Endothelial cell (in vitro differentiated cells): Measurements from ENCODE around the gene VPS51. TPM values are rescaled to one million over a fixed set of nuclear protein-coding genes. Genes with fewer than 3 reads are reported as not detected.

Experiments used
- DNase-seq: peaks from one replicate; pipeline ENCODE4 v3.0.0; 2021; ENCODE audit warnings: low spot score
- H3K27ac Mint-ChIP-seq: one replicate; pipeline ENCODE4 v1.8.0; 2021; ENCODE audit warnings: mixed read lengths, inconsistent platforms; ENCODE audit not compliant: unreplicated experiment
- H3K27me3 Mint-ChIP-seq: one replicate; pipeline ENCODE4 v1.8.0; 2021; ENCODE audit warnings: mild to moderate bottlenecking, moderate library complexity, mixed read lengths, inconsistent platforms; ENCODE audit not compliant: unreplicated experiment
- H3K36me3 Mint-ChIP-seq: one replicate; pipeline ENCODE4 v1.8.0; 2021; ENCODE audit warnings: mild to moderate bottlenecking, low read depth, mixed read lengths, inconsistent platforms; ENCODE audit not compliant: unreplicated experiment
- H3K4me1 Mint-ChIP-seq: one replicate; pipeline ENCODE4 v1.8.0; 2021; ENCODE audit warnings: mild to moderate bottlenecking, mixed read lengths, inconsistent platforms; ENCODE audit not compliant: unreplicated experiment
- H3K4me3 Mint-ChIP-seq: one replicate; pipeline ENCODE4 v1.8.0; 2021; ENCODE audit warnings: mild to moderate bottlenecking, mixed read lengths, inconsistent platforms; ENCODE audit not compliant: unreplicated experiment
- H3K9me3 Mint-ChIP-seq: one replicate; pipeline ENCODE4 v1.8.0; 2021; ENCODE audit warnings: mixed read lengths, inconsistent platforms; ENCODE audit not compliant: unreplicated experiment
- CTCF ChIP-seq: fragments of 200-600 bp; sonication (generic); IDR thresholded peaks from one replicate; pipeline ENCODE4 v1.5.0; 2021; ENCODE audit warnings: antibody characterized with exemption; ENCODE audit not compliant: unreplicated experiment
- total RNA-seq: library from RNA; stranded (reverse); fragmentation: NEBNext Ultra II Directional; extraction: Animal tissue kit (Norgen Biotek cat#: 25700); gene quantifications from one replicate; pipeline ENCODE4 v1.2.1, GENCODE V29; 2021; ENCODE audit not compliant: unreplicated experiment

Gene VPS51
- total RNA-seq, 1 donor from 2014 or later, result 161 TPM

- Mint-ChIP-seq H3K4me1 (peaks cover 16% of the 10 kb centered on the region), H3K4me3 (no peak overlapping the region), H3K27ac (no peak overlapping the region), H3K27me3 (peaks cover 8% of the 10 kb centered on the region), H3K36me3 (peaks cover 10% of the 10 kb centered on the region), H3K9me3 (no peaks in the 10 kb centered on the region)
- DNase-seq, result no peak
- no peak for TF ChIP-seq CTCF
Measured at GRCh38 chr11:65086809-65087208, 9.2 kb upstream of the VPS51 start.

DNA sequence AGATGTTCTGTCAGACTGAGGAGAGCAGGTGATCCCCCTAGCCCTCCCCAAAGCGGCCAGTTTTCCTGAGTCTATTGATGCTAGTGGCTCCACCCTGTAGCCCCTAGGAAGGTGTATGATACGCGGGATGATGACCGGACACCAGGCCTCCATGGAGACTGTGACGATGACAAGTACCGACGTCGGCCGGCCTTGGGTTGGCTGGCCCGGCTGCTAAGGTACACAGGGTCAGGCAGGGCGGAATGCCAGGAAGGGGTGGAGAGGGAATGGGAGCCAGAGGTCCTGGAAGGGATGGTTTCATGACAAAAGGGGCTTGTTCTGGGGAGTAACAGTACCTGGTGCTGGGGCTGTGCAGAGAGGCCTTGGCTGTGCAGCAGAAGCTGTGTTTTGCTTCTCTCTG lies 8.8 kb upstream of the VPS51 start:
- H3K9me3 Mint-ChIP-seq, result no peaks in the 10 kb centered on the region
- peaks cover 8% of the 10 kb centered on the region for H3K27me3 Mint-ChIP-seq
- TF ChIP-seq CTCF, result no peak
- no peak for DNase-seq
- peaks cover 10% of the 10 kb centered on the region for H3K36me3 Mint-ChIP-seq
- no peak overlapping the region for H3K4me3 Mint-ChIP-seq
- no peak overlapping the region for H3K27ac Mint-ChIP-seq
- peaks cover 16% of the 10 kb centered on the region for H3K4me1 Mint-ChIP-seq

- H3K4me1 Mint-ChIP-seq, result peaks cover 15% of the 10 kb centered on the region
- H3K9me3 Mint-ChIP-seq, result no peaks in the 10 kb centered on the region
- H3K36me3 Mint-ChIP-seq, result peaks cover 10% of the 10 kb centered on the region
- H3K4me3 Mint-ChIP-seq, result no peak overlapping the region
- H3K27ac Mint-ChIP-seq, result no peak overlapping the region
- no peak for TF ChIP-seq CTCF
- peaks cover 8% of the 10 kb centered on the region for H3K27me3 Mint-ChIP-seq
- DNase-seq, result no peak
Measured at GRCh38 chr11:65087827-65088226, 8.2 kb upstream of the VPS51 start.

GRCh38 chr11:65089621-65090020 lies 6.4 kb upstream of the VPS51 start:
- H3K36me3 Mint-ChIP-seq, result peaks cover 10% of the 10 kb centered on the region
- no peaks in the 10 kb centered on the region for H3K9me3 Mint-ChIP-seq
- no peak for DNase-seq
- H3K27me3 Mint-ChIP-seq, result peaks cover 5% of the 10 kb centered on the region
- TF ChIP-seq CTCF, result no peak
- H3K4me1 Mint-ChIP-seq, result peaks cover 6% of the 10 kb centered on the region
- no peak overlapping the region for H3K4me3 Mint-ChIP-seq
- H3K27ac Mint-ChIP-seq, result no peak overlapping the region

DNA sequence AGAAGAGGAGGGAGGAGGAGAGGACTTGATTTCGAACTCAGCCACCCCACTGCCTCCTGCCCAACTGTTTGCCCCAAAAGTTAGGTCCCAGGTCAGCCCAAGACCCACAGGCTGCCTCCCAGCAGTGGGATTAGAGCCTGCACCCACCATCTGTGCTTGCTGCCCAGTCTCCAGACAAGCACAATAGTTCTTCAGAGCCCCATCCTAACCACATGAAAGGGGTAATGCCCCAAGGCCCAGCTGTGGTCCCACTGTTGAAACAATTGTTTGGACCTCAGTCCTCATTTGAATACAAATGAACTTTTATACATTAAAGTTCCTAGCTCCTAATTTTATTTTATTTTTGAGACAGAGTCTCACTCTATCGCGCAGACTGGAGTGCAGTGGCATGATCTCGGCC lies 5.4 kb upstream of the VPS51 start:
- Mint-ChIP-seq H3K27ac (no peak overlapping the region), H3K4me3 (no peak overlapping the region), H3K36me3 (peaks cover 8% of the 10 kb centered on the region), H3K4me1 (peaks cover 2% of the 10 kb centered on the region), H3K27me3 (peaks cover 5% of the 10 kb centered on the region), H3K9me3 (no peaks in the 10 kb centered on the region)
- no peak for TF ChIP-seq CTCF
- no peak for DNase-seq
